Midbrain (tissue), 1 donor: ENCODE results near the gene HHAT.
A peak's percentile ranks its signal among the peaks of the same experiment; 100 is the strongest.

Source experiments
- DNase-seq: peaks from one replicate; lab custom pipeline; 2025; lab: John Stamatoyannopoulos, UW

Gene HHAT

DNA sequence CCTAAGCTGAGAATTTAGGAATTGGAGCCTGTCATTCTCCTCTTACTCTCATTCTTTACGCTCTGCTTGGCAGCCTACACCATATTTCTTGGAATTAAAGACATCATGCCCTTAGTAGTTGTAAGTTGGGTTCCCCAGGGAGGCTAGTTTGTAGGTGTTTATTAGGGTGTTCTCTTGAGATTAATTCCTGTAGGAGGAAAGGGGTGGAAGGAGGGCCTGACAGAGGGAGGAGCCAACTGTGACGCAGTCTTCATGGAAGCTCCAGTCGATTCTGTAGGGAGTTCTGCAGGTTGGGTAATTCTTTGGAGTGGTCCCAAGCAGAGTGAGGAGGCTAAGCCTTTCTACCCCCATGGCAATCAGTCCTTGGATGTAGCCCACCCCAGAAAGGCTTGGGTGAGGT is 111.4 kb downstream of the HHAT start:
- no peak for DNase-seq

GRCh38 chr1:210441028-210441427 is 112.3 kb downstream of the HHAT start:
- no peak for DNase-seq

GRCh38 chr1:210445485-210445884 is 116.8 kb downstream of the HHAT start:
- DNase-seq, result no peak

DNA sequence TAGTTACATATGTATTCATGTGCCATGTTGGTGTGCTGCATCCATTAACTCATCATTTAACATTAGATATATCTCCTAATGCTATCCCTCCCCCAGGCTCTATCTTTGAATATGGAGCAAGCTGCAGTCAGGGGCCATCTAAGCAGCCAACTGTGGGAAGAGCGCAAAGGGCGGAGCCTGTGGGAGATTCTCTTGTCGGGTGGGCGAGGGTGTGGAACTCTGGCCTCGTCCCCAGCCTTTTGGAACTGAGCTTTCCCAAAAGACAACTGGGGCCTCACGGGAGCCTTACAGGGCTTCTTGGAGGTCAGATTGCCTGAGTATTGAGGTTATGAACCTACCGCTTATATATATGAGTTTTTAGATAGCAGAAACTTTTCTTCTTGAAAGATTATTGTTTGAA is 117.2 kb downstream of the HHAT start:
- DNase-seq, result no peak

DNA sequence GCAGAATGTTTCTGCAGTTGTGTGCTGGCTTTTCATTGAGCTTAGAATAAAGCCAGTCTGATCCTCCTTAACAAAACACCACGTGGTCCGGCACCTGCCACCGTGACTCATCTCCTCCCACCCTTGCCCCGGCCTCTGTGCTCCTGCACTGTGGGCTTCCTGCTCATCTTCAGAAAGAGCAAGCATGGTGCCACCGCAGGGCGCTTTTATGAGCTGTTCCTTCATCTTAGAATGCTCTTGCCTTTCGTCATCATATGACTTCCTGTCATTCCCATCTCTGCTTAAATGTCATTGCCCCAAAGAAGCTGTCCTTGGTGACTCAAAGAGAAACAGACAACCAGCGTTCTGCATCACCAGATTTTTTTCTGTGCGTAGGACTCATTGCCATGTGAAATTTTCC is 117.8 kb downstream of the HHAT start:
- DNase-seq, result no peak

DNA sequence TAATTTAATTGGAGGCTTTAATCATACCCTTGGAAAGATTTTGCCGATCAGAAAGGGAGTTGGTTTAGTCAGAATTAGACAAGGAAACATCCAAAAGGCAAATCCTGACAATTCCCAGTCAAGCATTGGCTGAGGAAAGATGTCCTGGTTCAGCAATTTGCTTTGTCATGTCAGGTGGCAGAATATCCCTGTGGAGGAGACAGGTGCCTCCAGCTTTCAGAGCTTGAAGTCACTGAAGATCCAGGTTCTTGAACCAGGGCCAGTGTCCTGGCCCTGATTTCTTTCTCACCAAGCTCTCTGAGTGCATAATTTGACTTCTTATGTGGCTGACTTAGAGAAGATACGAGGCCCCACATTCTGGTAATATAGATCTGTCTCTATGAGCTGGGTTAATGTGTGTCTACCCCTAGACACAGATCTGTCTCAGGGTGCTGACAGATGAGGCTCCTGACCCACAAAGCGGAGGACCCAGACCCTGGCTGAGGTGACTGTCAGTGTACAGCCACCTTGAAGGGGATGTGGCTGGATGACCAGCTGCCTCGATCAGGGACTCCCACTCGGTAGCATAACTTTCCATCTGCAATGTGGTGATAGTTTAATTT is 118.9 kb downstream of the HHAT start:
- no peak for DNase-seq

DNA sequence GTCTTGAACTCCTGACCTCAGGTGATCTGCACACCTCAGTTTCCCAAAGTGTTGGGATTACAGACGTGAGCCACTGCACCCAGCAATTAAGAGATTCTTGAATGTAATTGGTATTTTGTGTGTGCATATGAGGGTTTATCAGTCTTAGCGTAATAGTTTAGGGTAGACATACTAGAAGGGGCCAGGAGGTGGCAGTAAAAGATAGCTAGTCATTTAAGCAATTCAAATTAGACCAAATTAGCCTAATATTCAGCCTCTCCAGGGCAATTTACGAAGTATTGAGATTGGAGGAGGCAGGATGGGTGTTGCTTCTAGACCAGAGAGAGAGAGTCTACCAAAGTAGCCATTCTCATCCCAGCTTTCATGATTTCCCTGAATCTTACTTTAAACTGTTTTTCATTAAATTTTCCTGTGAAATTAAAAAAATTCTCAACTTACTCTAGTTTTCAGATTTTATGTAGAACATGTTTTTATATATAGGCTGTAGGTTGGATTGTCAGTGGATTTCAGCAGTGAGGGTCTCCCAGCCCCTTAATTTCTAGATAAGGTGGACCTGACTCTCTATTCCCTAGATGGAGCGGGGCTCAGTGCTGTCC is 119.7 kb downstream of the HHAT start:
- peak; percentile 43 for DNase-seq

GRCh38 chr1:210455840-210456603 is 127.3 kb downstream of the HHAT start:
- no peak for DNase-seq

DNA sequence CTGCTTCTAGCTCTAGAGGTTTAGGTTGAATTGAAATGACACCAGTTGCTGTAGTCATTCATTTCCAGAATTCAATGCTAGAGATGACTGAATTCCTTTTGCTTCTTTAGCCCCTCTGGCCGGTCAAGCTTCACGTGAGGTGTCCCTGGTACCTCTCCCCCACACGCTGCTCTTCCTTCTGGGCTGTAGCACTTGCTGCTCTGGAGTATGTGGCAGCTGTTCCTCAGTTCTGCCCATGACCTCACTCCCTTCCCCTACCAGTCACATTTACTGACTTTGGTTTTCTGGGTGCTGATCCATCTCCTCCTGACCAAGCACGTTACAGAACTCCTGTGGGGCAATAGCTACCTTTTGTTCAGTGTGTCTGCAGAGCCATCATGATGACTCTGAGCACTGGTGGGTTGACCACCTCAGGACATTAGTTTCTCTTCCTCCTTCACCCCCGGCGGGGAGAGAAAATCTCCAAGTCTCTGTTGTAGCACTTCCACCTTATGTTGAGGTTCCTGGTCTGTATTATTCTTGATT is 128.1 kb downstream of the HHAT start:
- no peak for DNase-seq

GRCh38 chr1:210457568-210457967 is 128.9 kb downstream of the HHAT start:
- no peak for DNase-seq

- DNase-seq, result no peak
Measured at GRCh38 chr1:210464519-210465039, 135.9 kb downstream of the HHAT start.

GRCh38 chr1:210465150-210465549 is 136.4 kb downstream of the HHAT start:
- DNase-seq, result no peak

DNA sequence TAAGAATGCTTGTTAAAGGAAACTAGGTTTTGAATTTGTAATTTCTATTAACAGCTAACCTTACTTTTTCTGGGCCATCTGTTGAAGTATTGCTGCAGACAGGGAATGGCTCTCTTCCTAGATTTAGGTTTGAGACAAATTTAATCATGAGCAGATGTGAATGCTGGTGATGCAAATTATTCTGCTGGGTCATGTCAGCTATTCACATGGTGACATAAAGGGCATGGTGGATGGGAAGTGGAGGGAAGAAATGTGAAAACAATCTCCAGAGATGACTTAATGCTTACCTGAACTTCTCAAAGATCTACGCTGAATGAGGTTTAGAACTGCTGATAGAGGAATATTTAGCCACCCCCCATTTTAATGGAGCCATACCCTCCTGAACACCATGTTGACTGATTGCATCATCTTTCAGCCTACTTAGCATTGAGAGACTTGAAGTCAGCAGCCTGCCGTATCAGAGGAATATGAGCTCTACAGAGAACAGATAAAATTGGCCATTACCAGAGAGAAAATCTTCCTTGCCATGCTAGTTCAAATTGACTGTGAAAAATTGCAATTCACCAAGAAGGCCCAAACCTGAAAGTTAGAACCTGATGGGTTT is 138.8 kb downstream of the HHAT start:
- no peak for DNase-seq

GRCh38 chr1:210469441-210469840 is 140.7 kb downstream of the HHAT start:
- DNase-seq, result no peak

DNA sequence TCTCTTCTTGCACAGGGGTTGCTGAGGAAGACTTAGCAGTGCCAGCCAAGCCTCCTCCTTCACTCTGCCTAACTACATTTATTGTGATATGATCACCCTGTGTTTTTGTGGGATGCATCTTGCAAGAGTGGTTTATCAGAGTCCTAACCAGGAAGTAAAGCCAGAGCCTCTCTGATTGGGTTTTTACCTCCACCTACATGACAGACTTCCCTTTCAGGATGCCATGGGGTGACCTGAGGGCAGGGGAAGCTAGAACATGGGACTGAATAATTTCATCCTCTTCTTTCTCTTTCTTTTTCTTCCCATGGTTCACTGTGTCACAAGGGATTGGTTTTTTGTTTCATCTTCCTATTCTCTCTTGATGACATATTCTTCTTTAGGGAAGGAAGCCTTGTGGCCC is 146.6 kb downstream of the HHAT start:
- DNase-seq, result no peak

DNA sequence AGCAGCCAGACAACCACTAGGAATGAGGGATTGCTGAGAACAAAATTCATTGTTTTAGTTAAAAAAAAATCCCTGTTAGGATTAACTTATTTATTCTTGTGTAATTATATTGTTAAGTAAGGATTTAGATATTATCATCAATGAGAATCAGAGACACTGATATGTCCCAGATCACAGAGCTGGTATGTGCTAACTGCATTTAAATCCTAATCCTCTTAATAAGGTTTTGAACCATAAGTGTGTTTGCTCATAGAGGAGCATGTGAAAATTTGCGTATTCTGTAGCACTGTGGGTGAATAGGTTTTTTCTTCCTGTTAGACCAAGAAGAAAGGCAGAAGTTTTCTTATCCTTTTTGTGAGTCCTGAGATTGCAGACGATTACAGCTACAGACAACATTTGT is 147.1 kb downstream of the HHAT start:
- no peak for DNase-seq

DNA sequence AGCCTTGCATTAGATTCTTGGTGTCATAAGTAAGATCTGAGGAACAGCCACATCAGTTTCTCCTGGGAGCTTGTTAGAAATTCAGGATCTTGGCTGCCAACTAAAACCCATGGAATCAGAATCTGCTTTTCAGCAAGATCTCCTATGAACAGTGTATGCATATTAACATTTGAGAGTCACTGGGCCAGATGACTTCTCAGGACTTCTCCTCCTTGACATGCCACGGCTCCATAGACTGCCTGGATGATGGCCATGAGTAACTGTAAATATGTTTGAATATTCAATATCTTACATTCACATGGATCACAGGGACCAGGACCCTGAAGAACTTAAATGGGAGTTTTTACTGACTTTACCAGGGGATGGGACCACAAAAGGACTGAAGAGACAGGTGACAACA is 148.0 kb downstream of the HHAT start:
- DNase-seq, result no peak

- DNase-seq, result no peak
Measured at GRCh38 chr1:210477328-210477924, 148.7 kb downstream of the HHAT start.

DNA sequence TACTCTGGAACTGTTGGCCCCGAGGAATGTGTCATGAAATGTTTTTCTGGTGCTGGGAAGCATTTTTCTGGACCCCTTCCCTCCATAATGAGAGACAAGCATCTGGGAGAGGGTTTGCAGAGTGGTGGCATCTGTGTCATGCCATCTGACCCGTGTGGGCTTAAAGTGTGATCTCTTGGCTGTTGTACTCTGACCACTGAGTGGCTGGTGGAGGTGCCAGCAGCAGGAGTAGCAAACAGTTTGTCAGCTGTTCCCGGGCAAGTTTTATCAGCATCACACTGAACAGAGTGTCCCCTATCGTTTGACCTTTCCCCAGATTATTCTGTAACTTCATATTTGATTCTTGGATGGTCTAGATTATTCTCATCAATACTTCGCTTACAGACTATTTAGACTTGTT is 150.1 kb downstream of the HHAT start:
- DNase-seq, result no peak

DNA sequence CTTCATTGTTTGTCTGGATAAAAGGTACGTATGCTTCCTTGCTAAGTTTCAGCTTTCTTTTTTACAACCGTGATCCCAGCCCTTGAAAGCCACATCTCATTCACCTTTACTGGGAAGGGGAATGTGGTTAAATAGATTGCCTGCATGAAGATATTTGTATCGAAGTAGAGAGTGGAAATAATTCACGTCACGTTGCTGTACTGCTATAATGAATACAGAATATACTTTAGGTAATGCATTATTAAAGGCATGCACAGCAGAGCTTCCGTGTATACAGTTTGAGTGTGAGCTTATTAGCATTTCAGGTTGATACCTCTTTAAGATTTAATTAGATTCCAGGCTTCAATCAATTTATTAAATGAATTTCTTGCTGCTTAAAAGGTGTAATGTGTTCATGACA is 153.8 kb downstream of the HHAT start:
- DNase-seq, result no peak

DNA sequence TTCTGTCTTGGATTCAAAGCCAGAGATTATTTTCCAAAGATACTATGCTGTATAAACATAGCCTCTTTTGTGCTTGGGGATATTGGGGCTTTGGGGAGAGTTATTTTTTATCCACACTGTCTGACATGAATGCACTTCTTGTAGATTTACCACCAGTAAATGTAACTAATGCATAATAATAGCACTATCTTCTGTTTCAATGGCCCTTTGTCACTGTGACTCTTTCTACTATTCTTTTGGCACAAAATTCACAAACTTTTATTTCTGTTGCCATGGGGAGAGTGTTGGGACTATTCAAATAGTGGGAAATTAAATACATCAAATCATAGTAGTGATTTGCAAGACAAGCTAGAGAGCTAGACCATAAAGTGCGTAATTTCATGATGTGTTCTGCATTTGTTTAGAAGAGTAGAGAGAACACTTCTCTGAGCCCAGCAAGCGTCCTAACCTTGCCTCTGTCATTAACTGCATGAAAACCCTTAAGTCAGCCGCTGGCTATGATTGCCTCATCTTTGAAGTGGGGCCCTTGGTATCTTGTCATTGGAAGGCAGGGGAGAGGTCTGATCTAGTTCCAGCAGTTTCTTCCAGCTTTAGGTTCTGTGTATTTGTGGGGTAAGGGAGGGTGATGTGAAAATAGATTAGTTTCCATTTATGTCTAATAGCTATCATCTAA is 154.4 kb downstream of the HHAT start:
- DNase-seq, result no peak

GRCh38 chr1:210483821-210484220 is 155.1 kb downstream of the HHAT start:
- no peak for DNase-seq
